Raji (cell line): ENCODE data around the gene BEST2.

Experiments
- POLR2A ChIP-seq: IDR thresholded peaks from 2 replicates; pipeline ENCODE4 v1.6.1; 2011; ENCODE audit warnings: low read depth, low read length, control low read depth; ENCODE audit not compliant: insufficient read depth

BEST2 gene

GRCh38 chr19:12797141-12797587 lies 45.6 kb downstream of the BEST2 start:
- TF ChIP-seq POLR2A = no peak

GRCh38 chr19:12799742-12800465 lies 48.3 kb downstream of the BEST2 start:
- no peak for TF ChIP-seq POLR2A

DNA sequence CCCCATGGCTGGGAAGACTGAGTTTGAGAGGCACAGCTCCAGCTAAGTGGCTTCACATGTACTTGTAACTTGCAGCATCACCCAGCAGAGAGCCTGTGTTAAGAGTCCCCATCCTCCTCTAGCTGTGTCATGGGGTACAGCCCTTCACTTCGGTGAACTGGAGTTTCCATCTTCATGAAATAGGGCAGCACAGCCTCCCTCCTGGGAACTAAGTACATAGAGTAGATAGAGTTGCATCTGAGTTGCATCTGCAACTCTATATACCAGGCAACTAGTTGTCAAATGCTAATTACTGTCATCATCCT lies 48.8 kb downstream of the BEST2 start:
- TF ChIP-seq POLR2A = no peak

DNA sequence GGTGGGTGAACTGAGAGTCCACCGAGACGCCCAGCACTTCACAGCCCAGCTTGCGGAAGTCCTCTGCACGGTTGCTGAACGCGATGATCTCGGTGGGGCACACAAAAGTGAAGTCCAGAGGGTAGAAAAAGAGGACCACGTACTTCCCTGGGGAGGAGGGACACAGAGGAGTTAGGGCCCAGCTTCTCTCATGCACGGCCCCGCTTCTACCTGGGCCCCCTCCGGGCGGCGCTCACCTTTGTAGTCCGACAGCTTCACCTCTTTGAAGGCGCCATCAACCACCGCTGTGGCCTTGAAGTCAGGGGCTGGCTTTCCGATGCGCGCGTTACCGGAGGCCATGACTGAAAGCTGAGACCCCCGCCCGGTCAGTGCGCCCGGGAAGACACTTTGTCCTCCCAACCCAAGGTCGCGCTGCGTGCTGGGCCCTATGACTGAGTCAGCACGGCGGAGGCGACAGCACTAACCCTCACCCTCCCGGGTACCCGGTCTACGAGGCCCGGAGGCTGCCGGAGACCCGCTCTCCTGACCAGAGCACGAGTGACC lies 49.4 kb downstream of the BEST2 start:
- TF ChIP-seq POLR2A = no peak

- peak; percentile 97 for TF ChIP-seq POLR2A
These were observed 50.1 kb downstream of the BEST2 start, which contains the start of the genes PRDX2 and THSD8 for GRCh38 chr19:12801466-12802266. PRDX2 (minus strand) TSS chr19:12801800; CDS start chr19:12801261, 539 bp downstream. THSD8 (plus strand) TSS chr19:12802069; CDS start chr19:12802072, 3 bp downstream.

GRCh38 chr19:12802267-12803106 lies 50.9 kb downstream of the BEST2 start:
- TF ChIP-seq POLR2A = no peak

DNA sequence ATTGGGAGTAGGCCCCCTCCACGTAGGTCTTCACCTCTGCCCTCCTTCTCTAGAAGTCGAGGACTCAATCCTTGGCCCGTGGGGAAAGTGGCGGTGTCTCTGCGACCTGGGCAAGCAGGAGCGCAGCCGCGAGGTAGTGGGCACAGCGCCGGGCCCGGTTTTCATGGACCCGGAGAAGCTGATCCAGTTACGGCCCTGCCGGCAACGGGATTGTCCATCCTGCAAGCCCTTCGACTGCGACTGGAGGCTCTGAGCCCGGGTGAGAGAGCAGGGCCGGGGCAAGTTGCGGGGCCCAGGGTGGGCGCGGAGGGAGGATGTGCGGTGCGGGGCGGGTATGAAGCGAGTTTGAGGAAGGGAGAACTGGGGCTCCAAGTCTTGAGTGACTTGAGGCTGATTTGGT lies 52.5 kb downstream of the BEST2 start:
- no peak for TF ChIP-seq POLR2A

DNA sequence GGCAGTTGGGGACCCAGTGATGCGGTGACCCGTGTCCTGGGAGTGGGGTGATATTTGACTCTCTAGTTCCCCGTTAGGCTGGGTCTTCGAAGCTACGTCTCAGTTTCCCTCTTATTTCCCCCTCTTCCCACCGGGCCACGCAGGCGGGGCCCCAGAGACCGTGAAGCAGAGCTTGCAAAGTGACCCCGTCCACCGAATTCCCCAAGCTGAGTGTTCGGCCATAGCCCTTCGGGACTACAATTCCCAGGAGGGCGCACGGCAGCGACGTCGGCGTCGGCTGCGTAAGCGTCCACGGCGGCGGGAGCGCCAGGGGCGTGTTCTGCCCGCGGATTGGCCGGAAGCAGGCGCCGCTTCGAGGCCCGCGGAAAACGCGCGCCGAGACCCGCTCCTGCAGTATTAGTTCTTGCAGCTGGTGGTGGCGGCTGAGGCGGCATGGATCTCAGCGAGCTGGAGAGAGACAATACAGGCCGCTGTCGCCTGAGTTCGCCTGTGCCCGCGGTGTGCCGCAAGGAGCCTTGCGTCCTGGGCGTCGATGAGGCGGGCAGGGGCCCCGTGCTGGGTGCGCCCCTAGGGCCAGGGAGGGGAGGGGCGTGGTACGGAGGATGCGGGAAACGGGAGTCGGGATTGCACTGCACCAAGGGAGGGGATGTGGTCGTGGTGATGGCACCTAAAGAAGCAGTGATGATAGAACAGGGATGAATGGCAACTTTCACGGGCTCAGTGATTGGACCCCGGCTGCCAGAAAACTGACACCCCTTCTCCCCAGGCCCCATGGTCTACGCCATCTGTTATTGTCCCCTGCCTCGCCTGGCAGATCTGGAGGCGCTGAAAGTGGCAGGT lies 54.9 kb downstream of the BEST2 start, which contains the start of gene RNASEH2A:
Gene RNASEH2A, plus strand, starts transcription at position 343 of the 840 bp plus-strand sequence. Its CDS starts 90 bp downstream, at position 433.
- TF ChIP-seq POLR2A = peak; percentile 94
